ENCODE results near the gene LCN10. TPM values are rescaled to one million over a fixed set of nuclear protein-coding genes. Genes with fewer than 3 reads are reported as not detected.
"Not testable (repeated sequence)": the region's sequence is repeated elsewhere in the genome, so short reads cannot be mapped to it uniquely, and the experiment has no call there.

LCN10 gene
- total and polyA plus RNA-seq, 5 donors from 2014 or later = 0.30 to 3.9 (median 2.6) TPM

DNA sequence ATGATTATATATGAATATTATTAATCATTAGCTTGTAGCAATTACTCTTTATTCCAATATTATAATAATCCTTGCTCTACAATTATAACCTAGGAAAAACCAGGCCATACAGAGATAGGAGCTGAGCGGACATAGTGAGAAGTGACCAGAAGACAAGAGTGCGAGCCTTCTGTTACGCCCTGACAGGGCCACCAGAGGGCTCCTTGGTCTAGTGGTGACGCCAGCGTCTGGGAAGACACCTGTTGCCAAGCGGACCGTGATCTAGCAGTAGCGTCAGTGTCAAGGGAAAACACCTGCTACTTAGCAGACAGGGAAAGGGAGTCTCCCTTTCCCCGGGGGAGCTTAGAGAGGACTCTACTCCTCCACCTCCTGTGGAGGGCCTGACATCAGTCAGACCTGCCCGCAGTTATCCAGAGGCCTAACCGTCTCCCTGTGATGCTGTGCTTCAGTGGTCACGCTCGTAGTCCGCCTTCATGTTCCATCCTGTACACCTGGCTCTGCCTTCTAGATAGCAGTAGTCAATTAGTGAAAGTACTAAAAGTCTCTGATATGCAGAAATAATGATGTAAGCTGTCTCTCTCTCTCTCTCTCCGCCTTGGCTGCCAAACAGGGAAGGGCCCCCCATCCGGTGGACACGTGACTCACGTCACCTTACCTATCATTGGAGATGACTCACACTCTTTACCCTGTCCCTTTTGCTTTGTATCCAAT is 23.8 kb upstream of the LCN10 start:
- ATAC-seq (ENCODE audit: low read depth in 2 of 2) = peak; percentile 55 to 59
- H3K4me3 Mint-ChIP-seq = peak overlapping the region; percentile 73 to 96 (median 80)
- peaks cover 11% of the 10 kb centered on the region for H3K4me1 ChIP-seq (ENCODE audit: control insufficient read depth, insufficient read depth, low read length, poor library complexity, severe bottlenecking)

DNA sequence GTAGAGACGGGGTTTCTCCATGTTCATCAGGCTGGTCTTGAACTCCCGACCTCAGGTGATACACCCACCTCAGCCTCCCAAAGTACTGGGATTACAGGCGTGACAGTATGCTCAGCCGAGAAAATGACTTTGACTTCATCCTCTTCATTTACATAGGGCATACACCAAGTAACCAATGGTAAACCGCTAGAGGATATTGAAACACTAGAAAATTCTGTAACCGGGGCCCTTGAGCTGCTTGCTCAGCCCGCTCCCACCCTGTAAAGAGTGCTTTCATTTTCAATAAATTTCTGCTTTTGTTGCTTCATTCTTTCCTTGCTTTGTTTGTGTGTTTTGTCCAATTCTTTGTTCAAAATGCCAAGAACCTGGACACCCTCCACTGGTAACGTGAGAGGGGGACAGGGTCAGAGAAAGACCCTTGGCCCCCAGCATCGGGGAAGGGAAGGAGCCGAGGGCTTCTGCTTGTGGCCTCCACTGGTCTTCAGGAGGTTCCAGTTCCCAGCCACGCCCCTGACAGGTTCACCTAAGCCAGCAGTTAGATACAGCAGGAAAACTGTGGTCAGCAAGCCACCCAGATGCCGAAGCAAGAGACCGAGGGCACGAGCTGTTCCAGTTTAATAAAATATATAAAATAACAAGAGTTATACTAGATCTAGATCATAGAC is 23.1 kb upstream of the LCN10 start:
- Histone ChIP-seq H3K4me1 (ENCODE audit: control insufficient read depth, insufficient read depth, low read length, poor library complexity, severe bottlenecking) (peaks cover 11% of the 10 kb centered on the region), H3K27ac (ENCODE audit: insufficient read depth, low read length, poor library complexity, severe bottlenecking) (peak overlapping the region; percentile 69)
- H3K4me1 Mint-ChIP-seq = peaks cover 6 to 22% (median 9%) of the 10 kb centered on the region in 4 donors
- peak overlapping the region in 3 of 4 donors; percentile 17 to 62 (median 33) for H3K4me3 Mint-ChIP-seq
- not testable (repeated sequence) for H3K9me3 Mint-ChIP-seq; H3K36me3 Mint-ChIP-seq; H3K9me3 ChIP-seq (ENCODE audit: control insufficient read depth in 2 of 2, low read length in 2 of 2); H3K27me3 ChIP-seq (ENCODE audit: control insufficient read depth, insufficient read depth, low read length); H3K4me3 ChIP-seq (ENCODE audit: low read depth, low read length); H3K36me3 ChIP-seq (ENCODE audit: control insufficient read depth, insufficient read depth, low read length); H3K27me3 Mint-ChIP-seq
- H3K27ac Mint-ChIP-seq = peak overlapping the region; percentile 29 to 84 (median 65)
- peak in 1 of 3 donors; percentile 30 for DNase-seq
- ATAC-seq (ENCODE audit: low read depth in 2 of 2) = peak; percentile 35 to 39

More for the DNA sequence above, 23.8 kb upstream of the LCN10 start:
- H3K36me3 ChIP-seq (ENCODE audit: control insufficient read depth, insufficient read depth, low read length); H3K36me3 Mint-ChIP-seq; H3K27me3 ChIP-seq (ENCODE audit: control insufficient read depth, insufficient read depth, low read length); H3K9me3 ChIP-seq (ENCODE audit: control insufficient read depth in 2 of 2, low read length in 2 of 2); H3K9me3 Mint-ChIP-seq: not testable (repeated sequence)
- peak overlapping the region in 2 of 3 donors; percentile 67 to 68 for H3K27ac Mint-ChIP-seq
- peaks cover 6 to 21% (median 9%) of the 10 kb centered on the region in 4 donors for H3K4me1 Mint-ChIP-seq
- peak overlapping the region; percentile 69 for H3K27ac ChIP-seq (ENCODE audit: insufficient read depth, low read length, poor library complexity, severe bottlenecking)
- peaks cover 12% of the 10 kb centered on the region for H3K27me3 Mint-ChIP-seq
- peak; percentile 47 to 69 (median 54) for DNase-seq
- peak overlapping the region; percentile 15 for H3K4me3 ChIP-seq (ENCODE audit: low read depth, low read length)

- H3K4me3 ChIP-seq (ENCODE audit: low read depth, low read length) = no peak overlapping the region
Measured at GRCh38 chr9:136765041-136765440, 22.3 kb upstream of the LCN10 start.

DNA sequence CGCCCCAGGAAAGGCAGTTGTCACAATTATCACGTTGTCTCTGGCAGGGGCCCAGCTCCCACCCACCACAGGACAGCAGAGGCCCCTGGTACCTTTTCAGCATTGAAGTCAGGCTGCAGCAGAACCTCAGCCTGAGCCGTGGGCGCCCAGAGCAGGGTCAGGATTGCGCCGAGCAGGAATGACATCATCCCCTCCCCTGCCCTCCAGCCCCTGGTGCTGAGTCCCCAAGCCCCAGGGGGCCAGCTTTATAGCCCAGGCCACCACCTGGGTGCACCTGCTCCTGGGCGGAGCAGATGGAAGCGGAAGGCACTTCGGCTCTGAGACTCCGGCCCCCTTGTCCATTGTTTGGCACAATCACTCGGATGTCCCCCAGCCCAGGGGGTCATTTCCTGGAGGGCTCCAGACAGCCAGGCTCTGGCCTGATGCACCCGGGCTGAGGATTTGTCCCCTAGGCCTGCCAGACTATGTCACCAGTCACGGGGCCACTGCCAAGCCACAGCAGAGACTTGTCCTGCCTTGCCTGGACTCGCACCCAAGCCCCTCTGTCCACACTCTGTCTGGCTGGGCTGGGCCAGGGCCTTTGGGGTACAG is 21.7 kb upstream of the LCN10 start, which contains the start of gene LCN15:
Gene LCN15 (minus strand): TSS at position 218 of the 591 bp plus-strand sequence. CDS start 30 bp downstream, at position 188.
- Mint-ChIP-seq H3K27ac (no peak within 1 kb of the TSS), H3K4me1 (peaks cover 6 to 22% (median 9%) of the 10 kb centered on the region in 4 donors), H3K27me3 (peaks cover 7% of the 10 kb centered on the region), H3K9me3 (no peaks in the 10 kb centered on the region), H3K36me3 (no peaks in the 10 kb centered on the region), H3K4me3 (no peak within 1 kb of the TSS)
- no peak for DNase-seq
- Histone ChIP-seq H3K36me3 (ENCODE audit: control insufficient read depth, insufficient read depth, low read length) (no peaks in the 10 kb centered on the region), H3K4me3 (ENCODE audit: low read depth, low read length) (no peak within 1 kb of the TSS), H3K9me3 (ENCODE audit: control insufficient read depth in 2 of 2, low read length in 2 of 2) (no peaks in the 10 kb centered on the region), H3K27me3 (ENCODE audit: control insufficient read depth, insufficient read depth, low read length) (peaks cover 3% of the 10 kb centered on the region), H3K4me1 (ENCODE audit: control insufficient read depth, insufficient read depth, low read length, poor library complexity, severe bottlenecking) (peaks cover 11% of the 10 kb centered on the region), H3K27ac (ENCODE audit: insufficient read depth, low read length, poor library complexity, severe bottlenecking) (no peak within 1 kb of the TSS)
- no peak for ATAC-seq (ENCODE audit: low read depth in 2 of 2)

More at GRCh38 chr9:136765041-136765440, 22.3 kb upstream of the LCN10 start:
- no peak overlapping the region for H3K4me3 Mint-ChIP-seq
- no peaks in the 10 kb centered on the region for H3K9me3 Mint-ChIP-seq
- H3K4me1 Mint-ChIP-seq = peaks cover 6 to 24% (median 9%) of the 10 kb centered on the region in 4 donors
- peaks cover 7% of the 10 kb centered on the region for H3K27me3 Mint-ChIP-seq
- peaks cover 3% of the 10 kb centered on the region for H3K27me3 ChIP-seq (ENCODE audit: control insufficient read depth, insufficient read depth, low read length)
- H3K27ac ChIP-seq (ENCODE audit: insufficient read depth, low read length, poor library complexity, severe bottlenecking) = no peak overlapping the region
- no peaks in the 10 kb centered on the region for H3K9me3 ChIP-seq (ENCODE audit: control insufficient read depth in 2 of 2, low read length in 2 of 2)
- peaks cover 11% of the 10 kb centered on the region for H3K4me1 ChIP-seq (ENCODE audit: control insufficient read depth, insufficient read depth, low read length, poor library complexity, severe bottlenecking)
- no peaks in the 10 kb centered on the region for H3K36me3 Mint-ChIP-seq
- no peak overlapping the region for H3K27ac Mint-ChIP-seq
- DNase-seq (no peak), ATAC-seq (ENCODE audit: low read depth in 2 of 2) (no peak)
- H3K36me3 ChIP-seq (ENCODE audit: control insufficient read depth, insufficient read depth, low read length) = no peaks in the 10 kb centered on the region

- no peak overlapping the region for H3K4me3 ChIP-seq (ENCODE audit: low read depth, low read length)
- Mint-ChIP-seq H3K27ac (no peak overlapping the region), H3K4me3 (no peak overlapping the region), H3K27me3 (peaks cover 7% of the 10 kb centered on the region), H3K4me1 (peaks cover 6 to 22% (median 9%) of the 10 kb centered on the region in 4 donors), H3K36me3 (no peaks in the 10 kb centered on the region), H3K9me3 (no peaks in the 10 kb centered on the region)
- DNase-seq = no peak
- H3K4me1 ChIP-seq (ENCODE audit: control insufficient read depth, insufficient read depth, low read length, poor library complexity, severe bottlenecking) = peaks cover 11% of the 10 kb centered on the region
- no peak overlapping the region for H3K27ac ChIP-seq (ENCODE audit: insufficient read depth, low read length, poor library complexity, severe bottlenecking)
- H3K36me3 ChIP-seq (ENCODE audit: control insufficient read depth, insufficient read depth, low read length) = no peaks in the 10 kb centered on the region
- H3K27me3 ChIP-seq (ENCODE audit: control insufficient read depth, insufficient read depth, low read length) = peaks cover 3% of the 10 kb centered on the region
- ATAC-seq (ENCODE audit: low read depth in 2 of 2) = no peak
- no peaks in the 10 kb centered on the region for H3K9me3 ChIP-seq (ENCODE audit: control insufficient read depth in 2 of 2, low read length in 2 of 2)
Measured at GRCh38 chr9:136763649-136764035, 20.9 kb upstream of the LCN10 start.

- H3K27me3 Mint-ChIP-seq = peaks cover 7% of the 10 kb centered on the region
- no peaks in the 10 kb centered on the region for H3K9me3 Mint-ChIP-seq
- no peaks in the 10 kb centered on the region for H3K36me3 ChIP-seq (ENCODE audit: control insufficient read depth, insufficient read depth, low read length)
- no peak overlapping the region for H3K4me3 ChIP-seq (ENCODE audit: low read depth, low read length)
- peaks cover 3% of the 10 kb centered on the region for H3K27me3 ChIP-seq (ENCODE audit: control insufficient read depth, insufficient read depth, low read length)
- H3K4me3 Mint-ChIP-seq = no peak overlapping the region
- no peaks in the 10 kb centered on the region for H3K9me3 ChIP-seq (ENCODE audit: control insufficient read depth in 2 of 2, low read length in 2 of 2)
- H3K36me3 Mint-ChIP-seq = no peaks in the 10 kb centered on the region
- H3K27ac ChIP-seq (ENCODE audit: insufficient read depth, low read length, poor library complexity, severe bottlenecking) = no peak overlapping the region
- ATAC-seq (ENCODE audit: low read depth in 2 of 2) = no peak
- peak in 2 of 3 donors; percentile 39 to 50 for DNase-seq
- peaks cover 6 to 22% (median 9%) of the 10 kb centered on the region in 4 donors for H3K4me1 Mint-ChIP-seq
- H3K27ac Mint-ChIP-seq = no peak overlapping the region
- H3K4me1 ChIP-seq (ENCODE audit: control insufficient read depth, insufficient read depth, low read length, poor library complexity, severe bottlenecking) = peaks cover 11% of the 10 kb centered on the region
Measured at GRCh38 chr9:136762915-136763648, 20.3 kb upstream of the LCN10 start.

DNA sequence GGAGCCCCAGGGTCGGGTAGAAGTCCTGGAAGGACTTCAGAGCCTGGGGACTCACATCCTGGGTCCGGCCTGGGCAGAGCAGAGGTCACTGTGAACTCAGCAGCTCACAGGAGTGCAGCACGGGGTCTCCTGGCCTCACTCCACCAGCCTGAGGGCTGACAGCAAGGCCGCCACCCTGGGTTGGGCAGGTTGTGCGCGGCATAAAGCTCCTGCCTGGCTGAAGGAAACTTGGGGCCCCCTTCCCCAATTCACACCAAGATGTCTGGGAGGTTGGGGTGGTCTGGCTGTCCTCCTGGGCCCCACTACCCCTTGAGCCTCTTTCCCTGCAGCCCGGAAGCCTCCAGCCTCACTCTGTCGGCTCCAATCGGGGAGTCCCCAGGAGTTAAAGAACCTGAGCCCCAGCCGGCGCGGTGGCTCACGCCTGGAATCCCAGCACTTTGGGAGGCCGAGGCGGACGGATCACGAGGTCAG is 19.5 kb upstream of the LCN10 start:
- no peak overlapping the region for H3K4me3 ChIP-seq (ENCODE audit: low read depth, low read length)
- H3K4me3 Mint-ChIP-seq = no peak overlapping the region
- H3K27me3 ChIP-seq (ENCODE audit: control insufficient read depth, insufficient read depth, low read length) = no peaks in the 10 kb centered on the region
- DNase-seq (no peak), ATAC-seq (ENCODE audit: low read depth in 2 of 2) (no peak)
- H3K4me1 Mint-ChIP-seq = peaks cover 6 to 22% (median 9%) of the 10 kb centered on the region in 4 donors
- no peak overlapping the region for H3K27ac ChIP-seq (ENCODE audit: insufficient read depth, low read length, poor library complexity, severe bottlenecking)
- peaks cover 11% of the 10 kb centered on the region for H3K4me1 ChIP-seq (ENCODE audit: control insufficient read depth, insufficient read depth, low read length, poor library complexity, severe bottlenecking)
- no peaks in the 10 kb centered on the region for H3K36me3 ChIP-seq (ENCODE audit: control insufficient read depth, insufficient read depth, low read length)
- H3K36me3 Mint-ChIP-seq = no peaks in the 10 kb centered on the region
- no peaks in the 10 kb centered on the region for H3K9me3 ChIP-seq (ENCODE audit: control insufficient read depth in 2 of 2, low read length in 2 of 2)
- H3K27ac Mint-ChIP-seq = no peak overlapping the region
- H3K27me3 Mint-ChIP-seq = peaks cover 7% of the 10 kb centered on the region
- H3K9me3 Mint-ChIP-seq = no peaks in the 10 kb centered on the region
